Epithelial cell of esophagus (primary cell): Measurements from ENCODE around the gene ZFTA.

Source experiments
- DNase-seq: peaks from one replicate; pipeline ENCODE4 v3.0.0; 2010; ENCODE audit warnings: low read depth
- H3K4me3 ChIP-seq: 2 replicates; pipeline ENCODE4 v1.5.1; 2011; ENCODE audit warnings: mild to moderate bottlenecking, low read length, control low read depth
- CTCF ChIP-seq: IDR thresholded peaks from 2 replicates; pipeline ENCODE4 v1.5.1; 2011; ENCODE audit warnings: low read depth, mild to moderate bottlenecking, low read length, control low read depth, inconsistent platforms; ENCODE audit not compliant: insufficient read depth; ENCODE audit errors: missing control alignments

The ZFTA gene

DNA sequence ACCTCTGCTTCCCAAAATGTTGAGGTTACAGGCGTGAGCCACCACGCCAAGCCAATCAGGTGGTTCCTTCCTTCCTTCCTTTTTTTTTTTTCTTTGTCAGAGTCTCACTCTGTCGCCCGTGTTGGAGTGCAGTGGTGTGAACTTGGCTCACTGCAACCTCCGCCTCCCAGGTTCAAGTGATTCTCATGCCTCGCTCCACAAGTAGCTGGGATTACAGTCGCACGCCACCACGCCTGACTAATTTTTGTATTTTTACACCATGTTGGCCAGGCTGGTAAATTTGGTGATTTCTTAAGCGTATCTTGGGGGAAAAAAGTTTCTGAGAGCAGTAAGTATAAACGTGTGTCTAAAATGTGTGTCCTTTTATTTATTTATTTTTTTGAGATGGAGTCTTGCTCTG is 26.5 kb upstream of the ZFTA start:
- TF ChIP-seq CTCF = no peak
- no peak for DNase-seq
- no peak overlapping the region for H3K4me3 ChIP-seq

- DNase-seq = no peak
- no peak overlapping the region for H3K4me3 ChIP-seq
- TF ChIP-seq CTCF = no peak
Measured at GRCh38 chr11:63793161-63793560, 24.6 kb upstream of the ZFTA start.

DNA sequence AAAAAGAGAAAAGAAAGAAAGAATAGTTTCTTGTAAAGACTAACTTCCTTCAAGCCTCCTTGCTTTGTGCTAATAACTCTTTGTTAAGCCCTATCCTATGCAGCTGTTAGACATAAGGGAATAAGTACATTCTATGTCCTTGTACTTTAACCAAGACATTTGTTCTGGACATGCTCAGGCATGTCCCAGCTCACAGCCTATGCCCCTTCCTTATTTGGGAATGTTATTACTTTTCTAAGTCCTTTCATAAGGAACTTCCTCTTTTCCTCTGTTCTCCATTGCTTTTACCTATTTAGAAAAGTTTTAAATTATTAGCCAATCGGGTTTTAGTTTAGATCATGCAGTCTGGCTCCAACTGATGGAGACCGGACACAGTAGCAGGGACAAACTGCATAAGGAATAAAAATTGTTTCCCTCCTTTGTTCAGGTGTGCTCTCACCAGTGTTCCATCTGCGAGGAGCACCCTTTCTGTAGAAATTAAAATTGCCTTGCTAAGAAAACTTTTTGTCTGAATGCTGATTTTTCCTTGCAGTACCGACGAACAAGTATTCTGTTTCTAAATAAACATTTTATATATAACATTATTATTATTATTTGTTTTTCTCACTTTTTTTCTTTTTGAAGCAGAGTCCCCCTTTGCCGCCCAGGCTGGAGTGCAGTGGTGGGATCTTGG is 23.1 kb upstream of the ZFTA start:
- no peak for TF ChIP-seq CTCF
- H3K4me3 ChIP-seq = no peak overlapping the region
- DNase-seq = no peak

DNA sequence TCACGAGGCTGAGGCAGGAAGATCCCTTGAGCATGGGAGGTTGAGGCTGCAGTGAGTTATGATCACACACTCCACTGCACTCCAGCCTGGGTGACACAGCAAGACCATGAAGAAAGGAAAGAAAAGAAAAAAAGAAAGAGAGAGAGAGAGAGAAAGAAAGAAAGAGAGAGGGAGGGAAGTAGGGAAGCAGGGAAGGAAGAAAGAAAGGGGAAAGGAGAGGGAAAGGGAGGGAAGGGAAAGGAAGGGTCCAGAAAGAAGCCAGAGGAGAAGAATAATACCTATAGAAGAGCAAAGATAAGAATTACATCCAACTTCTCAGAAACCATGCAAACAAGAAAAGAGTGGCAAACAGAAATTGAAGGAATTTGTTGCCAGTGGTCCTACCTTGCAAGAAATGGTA is 17.2 kb upstream of the ZFTA start:
- DNase-seq = no peak
- H3K4me3 ChIP-seq = no peak overlapping the region
- TF ChIP-seq CTCF = no peak

DNA sequence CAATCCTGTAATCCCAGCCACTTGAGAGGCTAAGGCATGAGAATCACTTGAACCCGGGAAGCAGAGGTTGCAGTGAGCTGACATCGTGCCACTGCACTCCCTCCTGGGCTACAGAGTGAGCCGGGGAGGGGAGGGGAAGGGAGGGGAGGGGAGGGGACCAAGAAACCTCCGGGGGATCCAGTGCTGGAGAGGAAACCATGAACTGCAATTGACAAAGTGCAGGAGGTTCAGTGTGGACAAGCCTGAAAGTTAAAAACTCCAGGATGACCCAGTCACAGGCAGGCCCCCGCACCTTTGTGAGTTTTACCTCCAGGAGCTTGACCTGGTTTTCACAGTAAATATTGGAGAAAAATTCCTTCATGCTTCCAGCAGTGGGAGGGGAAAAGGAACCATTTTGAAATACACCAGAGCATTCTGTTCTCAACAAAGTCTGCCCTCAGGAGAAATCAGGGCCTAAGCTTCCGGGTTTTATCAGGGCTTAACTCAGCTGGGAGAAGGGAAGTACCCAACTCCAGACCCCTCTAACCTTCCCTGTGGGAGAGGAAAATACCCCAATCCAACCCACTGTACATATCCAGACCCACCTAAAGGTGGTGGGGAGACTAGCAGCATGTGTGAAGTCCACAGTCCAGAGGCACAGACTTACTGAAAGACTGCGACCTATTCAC is 15.5 kb upstream of the ZFTA start:
- no peak for DNase-seq
- TF ChIP-seq CTCF = no peak
- H3K4me3 ChIP-seq = no peak overlapping the region

DNA sequence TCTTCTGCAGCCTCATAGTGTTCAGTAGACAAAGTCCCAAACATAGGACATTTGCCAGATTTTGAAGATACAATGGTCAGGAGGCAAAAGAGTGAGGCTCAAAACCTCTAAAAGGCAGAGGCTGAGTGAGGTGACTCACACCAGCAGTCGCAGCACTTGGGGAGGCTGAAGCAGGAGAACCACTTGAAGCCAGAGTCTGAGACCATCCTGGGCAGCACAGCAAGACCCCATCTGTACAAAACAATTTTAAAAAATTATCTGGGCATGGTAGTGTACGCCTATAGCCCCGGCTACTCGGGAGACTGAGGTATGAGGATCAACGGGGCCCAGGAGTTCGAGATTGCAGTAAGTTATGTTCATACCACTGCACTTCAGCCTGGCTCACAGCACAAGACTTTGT is 14.2 kb upstream of the ZFTA start:
- DNase-seq = no peak
- no peak for TF ChIP-seq CTCF

GRCh38 chr11:63779039-63779438 is 10.5 kb upstream of the ZFTA start:
- TF ChIP-seq CTCF = no peak
- no peak overlapping the region for H3K4me3 ChIP-seq
- no peak for DNase-seq

More for the DNA sequence above, 14.2 kb upstream of the ZFTA start:
- no peak overlapping the region for H3K4me3 ChIP-seq
